Stimulated activated naive CD4-positive, alpha-beta T cell (primary cell): Measurements from ENCODE around the gene ASTN1.

Experiments used
- DNase-seq, 6 experiments: peaks; one replicate each; lab custom pipeline; 2025; lab: John Stamatoyannopoulos, UW

The ASTN1 gene

DNA sequence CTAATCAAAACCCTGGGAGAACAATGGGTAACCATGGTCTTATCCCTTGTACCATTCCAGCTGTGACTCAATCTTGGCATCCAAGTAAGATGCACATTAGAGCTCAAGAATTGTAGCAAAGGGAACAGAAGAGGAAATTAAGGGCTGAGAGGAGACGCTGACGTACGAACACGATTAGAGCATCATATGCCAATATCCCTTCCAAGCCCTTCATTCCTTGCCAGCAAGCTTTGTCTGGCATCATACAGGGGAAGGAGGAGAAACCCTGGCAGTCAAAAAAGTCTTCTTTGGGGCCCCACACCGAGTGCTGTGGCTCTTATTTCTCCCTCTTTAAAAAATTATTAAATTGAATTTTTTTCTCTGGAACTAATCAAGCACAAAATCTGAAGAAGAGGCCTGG lies 120.9 kb downstream of the ASTN1 start:
- no peak for DNase-seq

- no peak for DNase-seq
Observed at GRCh38 chr1:177035586-177035985, 128.9 kb downstream of the ASTN1 start.

DNA sequence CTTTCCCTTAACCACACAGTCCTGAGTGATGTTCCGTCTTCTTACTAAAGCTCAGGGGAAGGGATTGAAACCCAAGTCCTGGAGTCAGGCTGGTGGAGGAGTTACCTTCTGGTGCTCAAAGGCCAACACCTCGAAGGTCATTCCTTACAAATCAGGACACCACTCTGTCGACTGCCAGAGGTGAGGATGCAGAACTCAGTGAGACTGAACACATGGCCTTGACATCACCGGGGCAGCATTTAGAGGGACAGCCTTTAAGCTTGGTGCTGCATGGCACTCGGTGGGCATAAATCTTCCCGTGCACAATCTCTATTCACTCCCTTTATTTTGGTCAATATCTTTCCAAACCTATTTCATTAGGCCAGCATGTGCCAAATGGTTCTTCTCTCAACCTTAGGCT lies 130.9 kb downstream of the ASTN1 start:
- no peak for DNase-seq

DNA sequence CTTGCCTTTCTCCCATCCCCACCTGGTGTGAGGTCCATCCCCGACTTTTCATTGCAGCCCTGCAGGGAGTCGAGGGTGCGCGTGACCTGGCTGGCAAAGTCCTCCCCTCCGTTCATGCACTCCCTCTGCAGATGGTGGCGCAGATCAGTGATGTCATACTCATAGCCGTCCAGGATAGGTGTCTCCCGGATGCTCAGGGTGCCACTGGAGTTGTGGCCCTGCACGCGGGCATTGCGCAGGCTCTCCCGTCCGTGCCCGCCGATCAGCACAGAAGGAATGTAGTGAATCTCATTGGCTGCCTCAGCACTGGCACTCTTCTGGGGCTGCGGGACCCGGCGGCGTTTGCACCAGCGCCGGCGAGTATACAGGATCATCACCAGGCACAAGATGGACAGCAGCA lies 132.1 kb downstream of the ASTN1 start:
- no peak for DNase-seq

- DNase-seq = no peak
Observed at GRCh38 chr1:177024623-177025022, 139.9 kb downstream of the ASTN1 start.

DNA sequence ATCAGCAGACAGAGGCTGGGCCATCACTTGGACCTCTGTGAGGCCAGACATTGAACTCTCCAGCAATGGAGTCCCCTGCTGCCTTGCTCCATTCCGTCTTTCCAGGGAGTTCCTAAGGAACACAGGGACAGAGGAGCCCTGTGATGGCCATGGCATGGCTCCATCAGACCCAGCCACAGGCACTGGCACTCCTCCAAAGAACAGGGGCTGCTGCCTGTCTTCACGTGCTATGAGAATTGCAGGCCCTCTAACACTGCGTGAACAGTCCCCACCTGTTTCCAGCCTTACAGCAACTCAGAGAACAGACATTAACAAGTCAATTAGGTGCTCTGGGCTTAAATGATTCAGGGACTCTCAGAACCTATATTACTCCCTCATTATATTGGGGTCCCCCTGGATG lies 140.8 kb downstream of the ASTN1 start:
- DNase-seq = no peak

DNA sequence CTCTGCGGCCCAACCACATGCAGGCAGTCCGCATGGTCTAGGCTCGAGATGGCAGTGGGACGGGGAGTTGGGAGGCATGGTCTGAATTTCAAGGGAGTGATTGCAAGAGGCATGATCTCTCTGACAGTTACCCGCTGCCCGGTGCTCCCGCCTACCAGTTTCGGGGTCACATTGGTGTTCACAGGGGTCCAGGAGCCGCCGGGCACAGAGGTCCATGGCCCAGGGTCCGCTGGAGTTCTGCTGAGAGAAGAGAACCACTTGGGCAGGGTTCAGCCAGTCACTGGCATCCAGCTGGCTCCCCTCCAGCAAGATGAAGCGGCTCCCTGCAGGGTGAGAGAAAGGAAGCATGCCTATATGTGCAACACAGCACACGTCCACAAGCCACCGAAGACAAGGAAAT lies 141.3 kb downstream of the ASTN1 start:
- no peak for DNase-seq

DNA sequence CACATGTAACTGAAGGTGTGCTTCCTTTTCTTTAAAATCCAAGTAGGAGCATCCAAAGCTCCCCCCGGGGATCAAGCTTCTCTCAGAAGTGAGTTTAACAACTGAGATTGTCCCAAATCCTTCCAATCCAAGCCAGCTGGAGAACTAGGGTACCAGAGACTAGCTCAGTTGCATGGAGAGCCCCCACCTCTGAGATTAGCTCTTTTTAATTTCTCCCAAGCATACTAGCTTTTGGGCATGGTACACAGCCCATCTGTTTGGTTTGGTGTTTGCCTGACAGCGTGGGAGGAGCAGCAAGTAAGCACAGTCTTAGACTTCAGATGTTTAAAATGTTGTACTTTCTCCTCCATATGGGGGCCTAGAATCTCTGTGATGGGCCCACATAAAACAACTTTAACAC lies 142.8 kb downstream of the ASTN1 start:
- no peak for DNase-seq

GRCh38 chr1:177020851-177021589 lies 143.5 kb downstream of the ASTN1 start:
- DNase-seq = no peak

GRCh38 chr1:177017287-177017852 lies 147.1 kb downstream of the ASTN1 start:
- DNase-seq = no peak

DNA sequence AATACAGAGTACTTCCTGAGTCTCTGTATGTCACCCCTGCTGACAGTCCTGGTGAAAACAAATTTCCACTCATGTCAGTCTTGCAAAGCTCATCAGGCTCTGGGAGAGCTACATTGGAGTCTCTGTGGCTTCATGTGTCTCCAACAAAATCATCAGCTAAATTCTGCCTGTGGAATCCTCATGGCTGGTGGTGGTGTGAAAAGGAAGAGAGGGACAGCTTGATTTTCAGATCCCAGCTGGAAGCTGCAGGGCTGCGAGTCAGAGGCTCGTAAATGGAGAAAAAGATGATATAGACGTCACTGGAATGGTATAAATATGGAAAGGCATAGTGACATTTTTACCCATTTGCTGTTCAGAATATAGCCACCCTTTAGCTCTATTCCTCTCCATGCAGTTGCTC lies 150.2 kb downstream of the ASTN1 start:
- no peak for DNase-seq

DNA sequence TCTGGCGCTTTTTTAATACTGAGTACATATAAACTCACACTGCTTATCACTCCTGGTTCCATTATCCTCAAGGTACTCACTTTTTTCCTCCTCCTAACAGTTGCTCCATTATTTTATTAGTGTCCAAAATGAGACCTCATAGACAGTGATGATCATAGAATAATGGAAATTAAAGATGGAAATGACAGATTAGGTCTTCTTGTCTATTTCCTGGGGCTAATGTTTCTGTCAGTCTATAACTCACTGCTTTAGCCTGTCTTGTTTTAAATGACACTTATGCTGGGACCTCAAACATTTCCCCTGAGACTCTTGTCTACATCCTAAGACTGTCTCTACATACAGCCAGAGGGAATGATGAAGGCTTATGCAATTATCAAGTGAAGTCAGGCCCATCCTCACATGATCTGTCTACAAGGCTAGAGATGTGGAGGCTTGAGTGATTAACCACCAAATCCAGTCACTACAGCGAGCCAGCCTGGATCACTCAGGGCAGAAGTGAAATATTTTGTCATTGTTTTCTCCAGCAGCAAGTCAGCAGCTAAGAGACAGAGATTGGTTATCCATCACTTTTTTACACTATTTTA lies 152.1 kb downstream of the ASTN1 start:
- no peak for DNase-seq

- DNase-seq = no peak
Observed at GRCh38 chr1:177011508-177011907, 153.0 kb downstream of the ASTN1 start.

DNA sequence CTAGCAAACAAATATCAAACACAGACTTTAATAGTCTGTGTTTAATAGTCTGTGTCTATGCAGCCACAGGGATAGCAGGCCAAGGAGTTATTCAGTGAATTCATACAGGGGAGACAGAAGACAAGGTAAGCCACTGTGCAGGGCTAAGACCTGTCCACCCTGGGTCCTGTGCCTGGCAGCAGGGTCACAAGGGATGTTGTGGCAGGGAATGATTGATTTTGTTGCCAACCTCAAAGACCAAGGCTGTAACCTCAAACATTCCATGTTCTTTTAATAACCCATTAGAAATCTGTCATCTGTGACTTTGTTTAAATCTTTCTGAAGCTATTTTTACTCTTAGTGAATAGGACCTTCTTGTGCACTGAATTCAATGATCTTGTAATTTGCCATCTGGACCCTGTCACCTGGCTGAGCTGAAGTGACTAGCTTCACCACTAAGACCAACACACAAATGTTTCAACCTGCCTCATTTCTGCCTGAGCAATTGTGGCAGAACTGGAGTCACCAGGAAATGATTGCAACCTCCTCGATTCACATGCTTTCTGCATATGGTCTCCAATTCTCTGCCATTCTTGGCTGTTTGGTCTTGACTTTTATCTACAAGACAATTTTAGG lies 154.2 kb downstream of the ASTN1 start:
- no peak for DNase-seq

GRCh38 chr1:177008653-177009052 lies 155.9 kb downstream of the ASTN1 start:
- no peak for DNase-seq

DNA sequence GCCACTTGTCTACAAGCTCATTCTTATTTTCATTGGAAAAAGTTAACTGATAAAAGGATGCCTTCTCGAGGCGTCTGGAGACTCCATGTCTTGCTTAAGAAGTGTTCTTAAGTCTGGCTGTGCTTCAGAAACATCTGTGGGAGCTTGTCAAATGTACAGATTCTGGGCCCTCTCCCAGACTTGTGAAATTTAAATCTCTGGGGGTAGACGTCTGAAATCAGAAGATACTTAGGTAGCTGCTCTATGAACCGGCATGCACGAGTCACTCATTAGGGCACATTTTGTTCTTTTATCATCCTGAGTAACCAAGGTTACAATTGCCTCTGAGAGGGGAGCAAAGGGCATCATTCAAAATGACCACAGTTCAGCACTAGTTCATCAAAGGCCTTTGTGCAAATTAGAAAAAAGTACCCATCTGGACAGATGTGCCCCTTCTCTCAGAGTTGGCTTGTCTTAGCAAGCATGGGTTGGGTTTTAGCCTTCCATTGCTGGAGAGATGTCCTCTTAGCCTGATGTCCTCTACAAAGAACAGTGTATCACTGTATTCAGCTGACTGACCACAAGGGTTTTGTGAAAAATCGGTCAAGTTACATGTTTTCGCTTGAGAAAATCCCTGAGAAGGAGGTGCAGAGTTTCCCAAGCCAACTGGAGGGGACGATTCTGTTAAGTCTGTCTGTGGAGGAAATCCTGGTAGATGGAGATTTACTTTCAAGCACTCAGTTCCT lies 156.9 kb downstream of the ASTN1 start:
- DNase-seq = no peak

- no peak for DNase-seq
Observed at GRCh38 chr1:177002891-177003290, 161.6 kb downstream of the ASTN1 start.

- DNase-seq = no peak
Observed at GRCh38 chr1:177001556-177001955, 163.0 kb downstream of the ASTN1 start.

DNA sequence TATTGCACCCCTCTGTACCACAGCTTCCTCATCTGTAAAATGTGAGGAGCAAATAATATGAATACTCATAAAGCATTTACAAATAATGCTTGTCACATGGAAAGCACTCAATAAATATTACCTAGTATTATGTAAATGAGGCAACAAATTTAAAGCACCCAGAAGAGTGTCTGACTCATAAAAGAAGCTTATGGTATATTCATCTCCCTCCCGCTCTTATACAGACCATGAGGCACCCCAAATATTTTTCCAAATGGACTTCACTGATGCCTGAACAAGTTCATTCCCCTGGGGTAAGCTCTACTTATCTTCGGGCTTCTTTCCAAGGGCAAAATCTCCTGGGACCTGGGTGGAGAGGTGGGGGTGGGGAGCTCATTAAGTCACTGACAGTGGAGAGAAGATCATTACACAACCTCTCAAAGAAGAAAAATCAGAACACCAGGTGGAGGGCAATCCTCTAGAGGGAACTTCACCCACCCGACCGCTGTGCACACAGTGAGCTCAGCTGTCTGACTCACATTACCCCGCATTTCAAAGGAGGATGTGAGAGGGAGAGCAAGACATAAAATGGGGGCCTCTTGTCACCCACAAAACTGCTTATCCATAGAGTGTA lies 166.2 kb downstream of the ASTN1 start:
- no peak for DNase-seq

DNA sequence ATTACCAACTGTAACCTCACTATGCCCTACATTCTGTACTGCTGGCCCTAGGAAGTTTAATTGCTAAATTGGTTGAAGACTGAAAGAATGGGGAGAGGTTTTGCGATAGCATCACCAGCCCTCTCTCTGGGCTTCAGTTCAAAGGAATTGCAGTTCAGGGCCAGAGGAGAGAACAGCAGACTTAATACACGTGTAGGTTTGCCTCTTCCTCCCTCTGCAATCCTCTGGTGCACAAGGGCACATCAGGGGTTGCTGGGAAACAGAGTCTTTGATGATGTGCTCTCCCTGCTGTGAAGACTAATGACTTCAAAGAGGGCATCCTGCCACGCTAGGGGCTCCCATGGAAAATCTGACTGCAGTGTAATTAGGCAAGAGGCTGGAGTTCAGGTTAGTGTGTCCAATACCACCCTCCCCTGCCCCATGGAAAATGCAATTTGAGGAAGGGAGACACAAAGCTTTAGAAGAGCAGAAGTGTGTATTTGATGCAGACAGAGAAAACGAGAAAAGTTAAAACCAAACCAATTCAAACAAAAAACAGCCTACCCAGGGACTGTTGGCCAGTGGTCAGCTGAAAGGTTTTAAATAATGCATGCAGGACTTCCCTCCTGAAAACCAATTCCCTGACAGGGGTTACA lies 167.9 kb downstream of the ASTN1 start:
- DNase-seq = no peak

- no peak for DNase-seq
Observed at GRCh38 chr1:176994931-176995596, 169.4 kb downstream of the ASTN1 start.
